OCI-LY7 (cell line): ENCODE measurements around the gene SMIM21. TPM values are rescaled to one million over a fixed set of nuclear protein-coding genes. Genes with fewer than 3 reads are reported as not detected.

Experiments
- BruUV-seq: library from RNA; stranded (reverse); fragments of 400-500 nt; replicated peaks from 2 replicates; lab custom pipeline; 2021; lab: Mats Ljungman, UMichigan
- CTCF ChIA-PET: fragments of 300-600 bp; sonication (Branson Sonifier 250); formaldehyde crosslinking; loops from one replicate; lab custom pipeline; 2022; ENCODE audit warnings: antibody characterized with exemption; ENCODE audit not compliant: unreplicated experiment; lab: Charles Lee
- POLR2A ChIA-PET: fragments of 300-600 bp; sonication (Branson Sonifier 250); formaldehyde crosslinking; loops from one replicate; lab custom pipeline; 2022; ENCODE audit warnings: antibody characterized with exemption; lab: Charles Lee
- DNase-seq: peaks from one replicate; pipeline ENCODE4 v3.0.0-alpha.2; 2015; ENCODE audit warnings: low spot score
- H2AFZ ChIP-seq: fragments of 200-600 bp; sonication (generic), shearing (Covaris generic); 2 replicates; pipeline ENCODE4 v1.6.1; 2014; ENCODE audit warnings: mild to moderate bottlenecking, antibody characterized with exemption, low read length, moderate library complexity
- H3K27ac ChIP-seq: fragments of 200-600 bp; sonication (generic); 2 replicates; pipeline ENCODE4 v1.5.1; 2014; ENCODE audit warnings: mixed run types, low read depth, mild to moderate bottlenecking, moderate library complexity, low read length, inconsistent platforms; ENCODE audit not compliant: poor library complexity, severe bottlenecking
- H3K36me3 ChIP-seq: fragments of 200-600 bp; sonication (generic); 2 replicates; pipeline ENCODE4 v1.6.1; 2014; ENCODE audit warnings: mild to moderate bottlenecking, antibody characterized with exemption, low read length, moderate library complexity, mixed read lengths; ENCODE audit not compliant: insufficient read depth
- H3K4me1 ChIP-seq: fragments of 200-600 bp; sonication (generic); 2 replicates; pipeline ENCODE4 v1.5.1; 2014; ENCODE audit warnings: mild to moderate bottlenecking, low read length; ENCODE audit not compliant: insufficient read depth, poor library complexity, severe bottlenecking
- H3K4me2 ChIP-seq: fragments of 200-600 bp; sonication (generic); 2 replicates; pipeline ENCODE4 v1.6.1; 2014; ENCODE audit warnings: mild to moderate bottlenecking, low read length
- H3K4me3 ChIP-seq: fragments of 200-600 bp; sonication (generic); 2 replicates; pipeline ENCODE4 v1.5.1; 2014; ENCODE audit warnings: mild to moderate bottlenecking, low read depth, low read length; ENCODE audit not compliant: poor library complexity, severe bottlenecking
- H3K79me2 ChIP-seq: fragments of 200-600 bp; sonication (generic); 2 replicates; pipeline ENCODE4 v1.6.1; 2016; ENCODE audit warnings: low read depth, mild to moderate bottlenecking, low read length, moderate library complexity, mixed read lengths; ENCODE audit not compliant: insufficient read depth
- H3K9me2 ChIP-seq: fragments of 200-600 bp; sonication (generic); 2 replicates; pipeline ENCODE4 v1.6.1; 2016; ENCODE audit warnings: mild to moderate bottlenecking, low read length, mixed read lengths; ENCODE audit not compliant: insufficient read depth
- H3K9me3 ChIP-seq: fragments of 200-600 bp; sonication (generic); 2 replicates; pipeline ENCODE4 v1.6.1; 2014; ENCODE audit warnings: mild to moderate bottlenecking, mixed run types, low read length, mixed read lengths
- H4K20me1 ChIP-seq: fragments of 200-600 bp; sonication (generic); 2 replicates; pipeline ENCODE4 v1.6.1; 2014; ENCODE audit warnings: mild to moderate bottlenecking, antibody characterized with exemption, low read length, moderate library complexity, mixed read lengths; ENCODE audit not compliant: insufficient read depth
- CTCF ChIP-seq: fragments of 200-600 bp; sonication (generic); conservative IDR thresholded peaks from 2 replicates; pipeline ENCODE4 v1.5.1; 2014; ENCODE audit warnings: mild to moderate bottlenecking, antibody characterized with exemption, low read length, moderate library complexity, mixed read lengths
- EZH2phosphoT487 ChIP-seq: fragments of 200-600 bp; sonication (generic); IDR thresholded peaks from 2 replicates; pipeline ENCODE4 v1.6.1; 2018; ENCODE audit warnings: low read depth, borderline replicate concordance, mild to moderate bottlenecking, mixed run types, antibody characterized with exemption, low read length, moderate library complexity, mixed read lengths
- intact Hi-C: fragments of 100-400 bp; cut with micrococcal nuclease; formaldehyde crosslinking; loops from one replicate; pipeline ENCODE4 v1.10.0; 2022; ENCODE audit not compliant: unreplicated experiment
- total RNA-seq, 2 experiments: library from RNA; depleted of rRNA in 1 of 2; stranded (reverse); fragments of >200 nt in 1 of 2; shearing (Covaris generic) in 1 of 2; gene quantifications; 2 replicates each; pipeline ENCODE4 v1.2.3, GENCODE V29; 2014 to 2022

Gene SMIM21
- total RNA-seq, 2 experiments from 2014 or later, result not detected

- no peak overlapping the region for H2AFZ ChIP-seq
- BruUV-seq, result no TSS peak
- H3K36me3 ChIP-seq, result no peaks in the 10 kb centered on the region
- ChIA-PET POLR2A (no interaction called here), CTCF (no interaction called here)
- no peak overlapping the region for H3K27ac ChIP-seq
- no peak overlapping the region for H3K4me3 ChIP-seq
- intact Hi-C loops, result no loop called here
- no peak for TF ChIP-seq EZH2phosphoT487
- no peak for TF ChIP-seq CTCF
- no peaks in the 10 kb centered on the region for H4K20me1 ChIP-seq
- no peaks in the 10 kb centered on the region for H3K79me2 ChIP-seq
- no peak for DNase-seq
- no peaks in the 10 kb centered on the region for H3K4me1 ChIP-seq
- H3K4me2 ChIP-seq, result no peak overlapping the region
- no peaks in the 10 kb centered on the region for H3K9me3 ChIP-seq
- no peaks in the 10 kb centered on the region for H3K9me2 ChIP-seq
Measured at GRCh38 chr18:75360941-75361340, 66.6 kb downstream of the SMIM21 start.

- Histone ChIP-seq H3K27ac (no peak overlapping the region), H3K9me3 (no peaks in the 10 kb centered on the region), H4K20me1 (no peaks in the 10 kb centered on the region), H3K4me3 (no peak overlapping the region), H2AFZ (no peak overlapping the region), H3K9me2 (no peaks in the 10 kb centered on the region), H3K4me1 (no peaks in the 10 kb centered on the region), H3K4me2 (no peak overlapping the region), H3K79me2 (no peaks in the 10 kb centered on the region), H3K36me3 (no peaks in the 10 kb centered on the region)
- BruUV-seq, result no TSS peak
- intact Hi-C loops, result no loop called here
- ChIA-PET POLR2A (no interaction called here), CTCF (no interaction called here)
- DNase-seq, result no peak
- no peak for TF ChIP-seq CTCF
- TF ChIP-seq EZH2phosphoT487, result no peak
Measured at GRCh38 chr18:75360215-75360614, 67.3 kb downstream of the SMIM21 start.

Other genes starting within 250 kb of the SMIM21 start
- 1.8 and 3.0 TPM in 2 replicates for gene PTGR3, start 218.6 kb downstream of the SMIM21 start, total RNA-seq (2014; rRNA removed; shearing (Covaris generic))
- gene PTGR3, start 218.6 kb downstream of the SMIM21 start, total RNA-seq (2022), result 14.9 and 16.6 TPM in 2 replicates
- 4.6 and 5.9 TPM in 2 replicates for gene TSHZ1, start 216.9 kb downstream of the SMIM21 start, total RNA-seq (2014; rRNA removed; shearing (Covaris generic))
- gene TSHZ1, start 216.9 kb downstream of the SMIM21 start, total RNA-seq (2022), result 9.5 and 10.5 TPM in 2 replicates